H1 (cell line): ENCODE measurements around the gene RIN2.

ENCODE experiments used
- CREB1 ChIP-seq: IDR thresholded peaks from 2 replicates; pipeline ENCODE4 v1.6.1; 2012; ENCODE audit warnings: inconsistent platforms
- EP300 ChIP-seq, 2 experiments: IDR thresholded peaks; 1 replicate in 1 of 2; 2 replicates in 1 of 2; pipeline ENCODE4 v1.6.1; 2011 to 2012; ENCODE audit warnings: low read depth in 2 of 2, low read length in 2 of 2, mild to moderate bottlenecking in 2 of 2, borderline replicate concordance in 1 of 2, inconsistent platforms in 1 of 2, moderate library complexity in 1 of 2
- GTF2F1 ChIP-seq: IDR thresholded peaks from 2 replicates; pipeline ENCODE4 v1.6.1; 2012; ENCODE audit warnings: low read depth, low read length, improper control_type of control experiment, borderline replicate concordance
- RNF2 ChIP-seq: fragments of 200-900, 300-1000 bp; sonication (generic); IDR thresholded peaks from 2 replicates; pipeline ENCODE4 v1.7.1; 2016; ENCODE audit warnings: borderline replicate concordance, low read depth, mild to moderate bottlenecking, antibody characterized with exemption, low read length; ENCODE audit not compliant: poor library complexity, severe bottlenecking; ENCODE audit errors: missing control alignments

GRCh38 chr20:19756761-19757486 lies 1.1 kb upstream of the RIN2 start:
- TF ChIP-seq CREB1, result no peak
- no peak for TF ChIP-seq RNF2
- TF ChIP-seq GTF2F1, result no peak
- TF ChIP-seq EP300 (IDR thresholded peaks at IDR 0.05; ENCODE audit: borderline replicate concordance in 1 of 2, low read depth in 2 of 2, low read length in 2 of 2), result no peak
